ENCODE results near the gene SBNO2. TPM values are rescaled to one million over a fixed set of nuclear protein-coding genes. Genes with fewer than 3 reads are reported as not detected.
A peak's percentile ranks its signal among the peaks of the same experiment; 100 is the strongest.

Gene SBNO2
- total and polyA plus RNA-seq, 10 donors = 16.2 to 230 (median 112) TPM

GRCh38 chr19:1065606-1066109 lies 108.4 kb downstream of the SBNO2 start:
- Histone ChIP-seq H3K36me3 (peaks cover 0 to 28% (median 9%) of the 10 kb centered on the region in 6 donors), H3K27ac (peak overlapping the region in 3 of 8 donors; percentile 97 to 98 (median 97)), H3K27me3 (replicated peaks in 1 of 7) (peaks cover 0 to 10% (median 0%) of the 10 kb centered on the region in 7 donors), H3K4me1 (peaks cover 44 to 75% (median 67%) of the 10 kb centered on the region in 6 donors), H3K4me3 (peak overlapping the region in 1 of 8 donors; percentile 88), H3K9me3 (no peaks in the 10 kb centered on the region)
- intact Hi-C loops (cut with DNase I; ENCODE audit: low total_unique reads) = no loop called here
- no peak for TF ChIP-seq POLR2A (IDR thresholded peaks at IDR 0.05)
- no peak for TF ChIP-seq POLR2AphosphoS5 (IDR thresholded peaks at IDR 0.05)
- TF ChIP-seq CTCF (IDR thresholded peaks at IDR 0.05 in 8 of 11, conservative IDR thresholded peaks at IDR 0.05 in 3 of 11) = no peak
- DNase-seq = peak; percentile 79
- 76 to 88% (median 87%) methylated on average over 13 to 17 of the region's 17 CpGs for WGBS, 5 donors

DNA sequence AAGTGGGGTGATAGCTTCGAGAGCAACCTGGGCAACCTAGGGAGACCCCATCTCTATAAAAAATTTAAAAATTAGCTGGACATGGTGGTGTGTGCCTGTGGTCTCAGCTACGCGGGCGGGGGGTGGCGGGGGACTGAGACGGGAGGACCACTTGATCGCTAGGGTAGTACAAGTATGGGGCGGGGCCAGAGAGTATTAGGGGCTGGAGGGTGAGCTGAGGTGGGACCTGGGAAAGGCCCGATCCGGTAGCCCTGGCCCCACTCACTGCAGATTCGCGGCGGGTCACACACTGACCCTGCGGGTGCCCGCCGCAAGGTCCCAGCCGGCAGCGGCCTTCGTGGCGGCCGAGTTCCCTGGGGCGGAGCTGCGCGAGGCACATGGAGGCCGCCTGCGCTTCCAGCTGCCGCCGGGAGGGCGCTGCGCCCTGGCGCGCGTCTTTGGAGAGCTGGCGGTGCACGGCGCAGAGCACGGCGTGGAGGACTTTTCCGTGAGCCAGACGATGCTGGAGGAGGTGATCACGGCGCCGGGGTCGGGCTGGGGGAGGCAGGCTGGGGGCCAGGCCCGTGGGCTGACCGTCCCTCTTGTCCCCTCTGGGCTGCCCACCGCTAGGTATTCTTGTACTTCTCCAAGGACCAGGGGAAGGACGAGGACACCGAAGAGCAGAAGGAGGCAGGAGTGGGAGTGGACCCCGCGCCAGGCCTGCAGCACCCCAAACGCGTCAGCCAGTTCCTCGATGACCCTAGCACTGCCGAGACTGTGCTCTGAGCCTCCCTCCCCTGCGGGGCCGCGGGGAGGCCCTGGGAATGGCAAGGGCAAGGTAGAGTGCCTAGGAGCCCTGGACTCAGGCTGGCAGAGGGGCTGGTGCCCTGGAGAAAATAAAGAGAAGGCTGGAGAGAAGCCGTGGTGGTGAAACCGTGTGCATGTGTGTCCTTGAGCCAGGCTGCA lies 109.1 kb downstream of the SBNO2 start:
- peaks cover 37 to 68% (median 59%) of the 10 kb centered on the region in 6 donors for H3K4me1 ChIP-seq
- whole genome bisulfite sequencing, 5 donors = 13 to 35% (median 17%) methylated on average over 20 to 60 of the region's 60 CpGs
- peak overlapping the region in 2 of 8 donors; percentile 2 to 88 for H3K4me3 ChIP-seq
- peaks cover 0 to 3% (median 0%) of the 10 kb centered on the region in 8 donors for H3K9me3 ChIP-seq
- intact Hi-C loops (cut with DNase I; ENCODE audit: low total_unique reads) = no loop called here
- peak overlapping the region in 6 of 8 donors; percentile 34 to 98 (median 79) for H3K27ac ChIP-seq
- peaks cover 0 to 10% (median 0%) of the 10 kb centered on the region in 7 donors for H3K27me3 ChIP-seq (replicated peaks in 1 of 7)
- H3K36me3 ChIP-seq = peaks cover 0 to 21% (median 2%) of the 10 kb centered on the region in 6 donors
- DNase-seq = peak; percentile 94
- TF ChIP-seq POLR2AphosphoS5 (IDR thresholded peaks at IDR 0.05) = peak; percentile 70 to 90 (median 71)
- peak; percentile 82 to 98 (median 94) for TF ChIP-seq CTCF (IDR thresholded peaks at IDR 0.05 in 8 of 11, conservative IDR thresholded peaks at IDR 0.05 in 3 of 11)
- no peak for TF ChIP-seq POLR2A (IDR thresholded peaks at IDR 0.05)

GRCh38 chr19:1063909-1064660 lies 110.0 kb downstream of the SBNO2 start:
- no peak for TF ChIP-seq POLR2A (IDR thresholded peaks at IDR 0.05)
- peak in 1 of 3 donors; percentile 48 for TF ChIP-seq POLR2AphosphoS5 (IDR thresholded peaks at IDR 0.05)
- peaks cover 0 to 22% (median under 1%) of the 10 kb centered on the region in 6 donors for H3K36me3 ChIP-seq
- H3K9me3 ChIP-seq = peaks cover 0 to 12% (median 7%) of the 10 kb centered on the region in 8 donors
- H3K27me3 ChIP-seq (replicated peaks in 1 of 7) = peaks cover 0 to 10% (median 0%) of the 10 kb centered on the region in 7 donors
- intact Hi-C loops (cut with DNase I; ENCODE audit: low total_unique reads) = no loop called here
- peak overlapping the region in 2 of 8 donors; percentile 97 to 98 for H3K27ac ChIP-seq
- peaks cover 29 to 59% (median 51%) of the 10 kb centered on the region in 6 donors for H3K4me1 ChIP-seq
- peak overlapping the region in 1 of 8 donors; percentile 88 for H3K4me3 ChIP-seq
- peak; percentile 83 for DNase-seq
- 73 to 91% (median 84%) methylated on average over 37 of the region's 37 CpGs for WGBS, 5 donors

All from spleen (tissue), 11 donors.